GM21515 (cell line): Measurements from ENCODE around the gene MYH15.

Experiments
- ATAC-seq: cut with Tn5 transposase; IDR thresholded peaks from one replicate; pipeline ENCODE4 v1.9.1; 2021; ENCODE audit not compliant: unreplicated experiment

Gene MYH15

DNA sequence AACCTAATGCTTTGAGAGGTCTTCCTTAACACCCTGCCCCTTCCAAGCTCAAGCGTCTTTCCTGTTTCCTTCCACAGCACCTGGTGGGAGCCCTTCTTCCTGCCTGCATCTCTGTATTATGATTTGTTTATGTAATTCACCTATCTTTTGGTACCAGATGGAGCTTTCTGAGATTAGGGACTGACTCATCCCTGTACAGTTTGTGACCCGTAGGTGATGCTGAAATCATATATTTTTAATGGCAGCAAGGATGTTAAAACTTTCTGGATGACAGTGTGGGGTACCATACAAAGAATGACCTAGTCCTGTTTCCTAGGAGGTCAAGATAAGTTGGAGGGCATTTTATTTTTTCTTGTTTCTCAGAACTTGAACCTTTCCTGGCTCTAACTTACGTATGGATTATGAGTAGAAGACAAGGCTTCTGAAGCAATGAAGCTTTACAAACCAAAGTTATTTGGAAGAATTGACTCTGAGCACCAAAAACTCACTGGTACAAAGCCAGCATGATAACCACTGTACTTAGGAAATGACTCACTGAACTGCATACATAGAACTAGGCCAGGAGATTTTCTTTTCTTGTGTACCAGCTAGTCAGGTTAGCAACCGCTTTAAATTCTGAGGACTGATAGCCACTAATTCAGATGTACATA is 167.4 kb downstream of the MYH15 start:
- ATAC-seq = no peak

DNA sequence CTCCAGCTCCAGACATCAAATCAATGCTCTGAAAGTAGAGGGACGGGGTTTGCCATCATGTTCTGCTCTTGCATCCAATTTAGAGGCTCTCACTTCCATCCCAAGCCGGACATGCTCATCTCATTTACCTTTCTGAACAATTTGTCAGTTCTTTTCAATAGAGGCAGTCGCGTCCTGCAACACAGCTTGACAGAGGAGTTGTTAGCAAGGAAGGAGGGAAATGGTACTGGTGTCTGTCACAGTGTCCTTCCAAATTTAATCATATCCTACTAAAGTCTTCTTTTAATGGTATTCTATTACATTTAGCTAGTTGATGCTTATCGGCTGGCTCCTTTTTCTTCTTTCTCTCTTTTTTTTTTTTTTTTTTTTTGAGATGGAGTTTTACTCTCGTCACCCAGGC is 168.5 kb downstream of the MYH15 start:
- no peak for ATAC-seq

DNA sequence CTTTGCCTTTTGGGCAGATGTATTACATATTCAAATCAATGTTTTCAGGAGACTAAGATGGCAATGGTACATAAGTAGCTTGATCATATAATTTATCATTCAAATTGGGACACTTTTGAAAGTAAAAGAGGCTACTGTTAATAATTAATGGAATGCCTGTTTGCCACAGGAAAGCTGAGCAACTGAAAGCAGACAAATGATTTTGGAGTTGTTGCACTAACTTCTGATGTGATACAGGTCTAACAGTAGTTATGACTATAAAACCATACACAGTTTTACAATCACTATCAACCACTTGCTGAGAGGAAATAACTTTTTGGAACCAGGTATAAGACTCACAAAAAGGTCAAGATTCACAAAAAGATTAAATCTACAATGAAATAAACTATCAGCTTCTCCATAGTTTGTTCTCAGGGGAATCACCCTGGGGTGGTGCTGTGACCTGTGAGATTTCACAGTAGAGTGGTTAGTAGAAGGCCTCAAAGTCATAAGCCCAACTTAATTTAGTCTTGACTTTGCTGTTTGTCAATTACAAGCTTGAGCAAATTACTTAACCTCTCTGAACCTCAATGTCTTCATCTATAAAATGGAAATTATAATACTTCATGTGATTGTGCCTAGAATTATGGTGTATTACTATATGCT is 171.4 kb downstream of the MYH15 start:
- no peak for ATAC-seq

DNA sequence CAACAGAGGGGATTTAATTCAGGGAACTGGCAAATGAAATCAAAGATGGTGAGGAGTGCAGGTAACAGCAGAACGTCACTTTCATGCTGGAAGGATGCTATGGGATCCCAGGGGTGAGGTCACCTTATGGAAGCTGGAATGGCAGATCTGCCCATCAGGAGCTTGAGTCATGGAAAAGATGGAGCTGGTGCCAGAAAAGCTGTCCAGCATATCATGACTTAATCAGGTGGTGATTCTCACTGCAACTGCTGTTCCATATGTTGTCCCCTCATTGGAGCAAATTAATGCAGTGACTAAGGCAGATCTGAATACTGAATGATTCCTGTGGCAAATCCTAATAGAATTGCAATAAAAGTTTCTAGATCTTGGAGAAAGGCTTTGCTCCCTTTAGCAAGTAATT is 175.7 kb downstream of the MYH15 start:
- no peak for ATAC-seq

DNA sequence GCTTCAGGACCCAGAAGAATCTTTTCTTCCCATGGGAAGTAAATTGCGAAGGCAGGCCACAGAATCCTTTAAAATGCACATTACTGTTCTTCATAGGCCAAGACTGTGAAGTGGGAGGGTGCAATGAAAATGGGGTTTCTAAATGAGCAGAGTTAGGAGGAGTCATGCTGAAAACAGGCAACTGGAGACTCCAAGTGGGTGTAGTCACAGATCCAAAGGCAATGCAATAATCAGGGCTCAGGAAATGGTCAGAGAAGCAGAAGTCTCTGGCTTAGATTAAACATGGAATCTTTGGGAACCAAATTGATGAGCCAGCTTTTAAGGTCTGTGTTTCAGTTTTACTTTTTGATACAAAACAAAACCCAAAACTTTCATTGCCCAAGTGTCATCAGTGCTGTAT is 176.4 kb downstream of the MYH15 start:
- no peak for ATAC-seq

DNA sequence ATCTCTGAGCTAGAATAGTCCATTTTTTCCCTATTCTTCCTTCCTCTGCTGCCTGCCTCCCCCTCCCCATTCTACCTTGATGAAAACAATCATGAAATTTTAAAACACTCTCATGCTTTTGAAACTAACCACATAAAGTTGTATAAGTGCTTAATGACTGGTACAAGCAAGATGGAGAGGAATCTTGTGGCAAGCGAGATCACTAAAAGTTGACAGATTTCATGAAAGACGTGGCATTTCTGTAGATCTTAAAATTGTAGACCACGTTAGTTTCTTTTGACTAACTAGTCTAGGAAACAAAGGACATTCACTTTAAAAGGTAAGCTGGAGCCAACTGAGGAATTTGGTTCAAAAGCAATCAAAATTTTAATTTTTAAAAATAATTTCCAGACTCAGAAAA is 178.6 kb downstream of the MYH15 start:
- ATAC-seq = no peak
